Dermis microvascular lymphatic vessel endothelial cell (primary cell): ENCODE data around the gene TMEM260. TPM values are rescaled to one million over a fixed set of nuclear protein-coding genes. Genes with fewer than 3 reads are reported as not detected.
"Not testable (repeated sequence)": the region's sequence is repeated elsewhere in the genome, so short reads cannot be mapped to it uniquely, and the experiment has no call there.

Experiments used
- DNase-seq, 2 donors: peaks; one replicate each; pipeline versions ENCODE4 v3.0.0 to v3.0.0-alpha.2; 2010; ENCODE audit warnings: low read depth in 2 of 2
- total RNA-seq: library from RNA; depleted of rRNA; stranded (reverse); fragments of >200 nt; gene quantifications from 2 replicates; pipeline ENCODE4 v1.2.1, GENCODE V29; 2014

TMEM260 gene
- total RNA-seq, 1 donor from 2014 or later = 6.4 TPM

DNA sequence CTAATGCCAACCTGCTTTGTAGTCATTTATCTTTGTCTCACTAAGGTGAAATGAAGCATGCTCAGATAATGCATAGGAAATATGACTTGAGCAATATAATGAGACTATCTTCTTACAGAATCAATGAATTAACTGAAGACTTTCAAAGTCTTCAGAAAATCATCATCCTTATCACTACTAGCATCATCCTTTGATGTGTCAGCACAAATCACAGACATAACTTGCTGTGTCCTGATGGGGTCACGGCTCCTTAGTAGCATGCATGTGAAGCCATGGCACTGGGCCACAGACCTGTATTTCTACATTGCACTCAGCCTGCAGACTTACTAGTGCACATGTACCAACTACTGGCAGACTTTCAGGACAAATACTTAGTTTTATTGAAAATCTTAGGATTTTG lies 18.9 kb downstream of the TMEM260 start:
- DNase-seq = no peak

DNA sequence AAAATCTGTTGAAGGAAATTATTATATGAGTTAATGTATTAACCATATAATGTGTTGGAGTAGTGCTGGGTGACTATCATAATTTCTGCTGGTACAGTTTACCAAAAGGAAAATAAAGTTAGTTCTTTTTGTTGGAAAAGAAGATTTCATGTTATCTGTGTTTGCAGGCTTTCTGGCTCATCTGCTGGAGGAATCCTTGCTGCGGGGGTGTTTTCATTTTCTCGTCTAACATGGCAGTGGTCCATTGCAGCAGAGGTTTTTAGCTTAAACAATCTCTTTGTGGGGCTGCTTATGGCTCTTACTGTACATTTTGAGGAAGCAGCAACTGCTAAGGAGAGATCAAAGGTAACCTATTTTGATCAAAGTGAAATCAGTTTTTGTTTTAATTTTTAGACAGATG lies 24.1 kb downstream of the TMEM260 start:
- no peak for DNase-seq

DNA sequence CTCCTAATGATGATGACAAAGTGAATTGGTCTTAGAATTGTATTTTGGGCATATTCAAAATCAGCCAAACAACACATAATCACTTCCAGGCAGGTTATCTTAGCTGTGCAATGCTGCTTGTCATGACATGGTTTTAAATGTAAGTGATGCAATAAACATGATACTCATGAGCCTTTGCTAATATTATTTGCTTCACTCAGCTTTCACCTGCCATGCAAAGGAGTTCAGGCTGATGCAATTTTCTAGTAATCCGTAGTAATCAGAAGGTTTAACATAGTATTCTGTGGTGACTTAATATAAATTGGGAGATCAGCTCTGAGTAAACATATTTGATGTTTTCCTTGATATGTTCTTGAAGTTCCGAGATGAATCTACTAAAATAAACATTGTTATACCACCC lies 29.1 kb downstream of the TMEM260 start:
- DNase-seq = no peak

DNA sequence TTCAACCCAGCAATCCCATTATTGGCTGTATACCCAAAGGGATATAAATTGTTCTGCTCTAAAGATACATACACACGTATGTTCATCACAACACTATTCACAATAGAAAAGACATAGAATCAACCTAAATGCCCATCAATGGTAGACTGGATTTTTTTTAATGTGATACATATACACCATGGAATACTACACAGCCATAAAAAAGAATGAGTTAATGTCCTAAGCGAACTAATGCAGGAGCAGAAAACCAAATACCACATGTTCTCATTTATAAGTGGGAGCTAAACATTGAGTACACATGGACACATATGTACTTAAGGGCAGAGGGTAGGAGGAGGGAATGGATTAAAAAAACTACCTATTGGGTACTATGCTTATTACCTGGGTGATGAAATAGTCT lies 32.1 kb downstream of the TMEM260 start:
- DNase-seq = not testable (repeated sequence)

DNA sequence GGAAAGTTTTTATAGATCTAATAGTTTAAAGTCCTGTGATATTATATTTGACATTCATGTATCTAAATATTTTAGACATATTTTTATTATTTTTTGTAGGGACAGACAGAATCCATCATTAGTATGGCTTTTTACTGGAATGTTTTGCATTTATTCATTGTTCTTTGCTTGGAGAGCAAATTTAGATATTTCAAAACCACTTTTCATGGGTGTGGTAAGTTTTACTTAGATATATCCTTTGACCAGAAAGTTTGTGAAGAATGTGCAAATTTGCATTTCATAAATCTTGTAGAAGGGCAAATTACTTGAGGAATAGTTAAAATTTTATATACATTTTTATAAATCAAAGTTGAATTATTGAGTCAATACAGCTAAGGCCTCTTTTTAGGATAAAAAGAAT lies 37.5 kb downstream of the TMEM260 start:
- DNase-seq = no peak

DNA sequence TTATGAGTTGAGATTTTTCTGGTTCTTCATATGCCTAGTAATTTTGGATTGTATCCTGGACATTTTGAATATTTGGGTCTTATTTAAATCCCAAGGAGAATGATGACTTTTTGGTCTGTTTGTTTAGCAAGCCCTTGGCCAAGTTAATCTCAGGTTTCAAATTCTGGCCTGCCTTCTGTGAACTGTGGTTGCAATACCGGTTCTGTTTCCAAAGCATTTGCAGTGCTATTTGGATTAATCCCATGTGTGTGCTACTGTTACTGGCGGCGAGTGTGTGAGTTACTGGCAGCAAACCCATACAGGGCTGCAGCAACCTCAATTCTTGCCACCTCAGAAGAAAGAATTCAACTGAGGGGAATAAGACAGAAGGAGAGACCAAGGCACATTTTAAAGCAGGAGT lies 51.1 kb downstream of the TMEM260 start:
- DNase-seq = no peak

DNA sequence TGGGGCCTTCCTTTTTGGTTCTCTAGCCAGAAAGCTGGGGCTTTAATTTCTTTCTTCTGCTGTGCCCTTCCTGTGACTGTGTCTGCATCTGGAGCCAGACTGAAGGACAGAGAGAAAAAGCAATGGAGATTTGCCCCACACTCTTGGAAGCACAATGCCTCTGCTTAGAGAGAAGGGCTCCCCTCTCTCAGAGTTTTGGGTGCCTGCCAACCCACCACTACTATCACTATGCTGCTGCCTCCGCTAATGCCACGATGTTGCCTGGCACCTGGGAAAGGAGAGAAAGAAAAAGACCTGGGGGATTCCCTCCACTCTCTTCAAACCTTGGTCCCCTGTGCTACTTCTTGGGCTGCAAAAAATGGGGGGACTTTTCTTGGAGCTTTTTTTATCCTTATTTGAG lies 52.6 kb downstream of the TMEM260 start:
- DNase-seq = no peak

DNA sequence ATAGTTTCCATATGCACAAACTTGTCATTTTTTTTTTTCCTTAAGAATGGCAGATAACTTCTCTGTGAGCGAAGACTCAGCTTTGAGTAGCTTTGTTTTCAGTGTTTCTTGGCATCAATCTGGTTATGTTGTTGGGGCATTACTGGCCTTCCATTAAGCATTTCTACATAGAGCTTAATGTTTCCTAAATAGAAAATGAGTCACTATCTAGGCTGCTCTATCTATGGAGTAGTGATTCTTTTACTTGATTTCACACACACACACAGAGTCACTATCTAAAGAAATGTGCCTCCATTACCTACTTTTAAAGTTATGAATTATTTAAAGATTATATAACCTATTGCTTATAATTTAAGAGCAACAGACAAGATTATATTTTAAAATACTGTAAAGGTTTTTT lies 53.9 kb downstream of the TMEM260 start:
- DNase-seq = no peak

DNA sequence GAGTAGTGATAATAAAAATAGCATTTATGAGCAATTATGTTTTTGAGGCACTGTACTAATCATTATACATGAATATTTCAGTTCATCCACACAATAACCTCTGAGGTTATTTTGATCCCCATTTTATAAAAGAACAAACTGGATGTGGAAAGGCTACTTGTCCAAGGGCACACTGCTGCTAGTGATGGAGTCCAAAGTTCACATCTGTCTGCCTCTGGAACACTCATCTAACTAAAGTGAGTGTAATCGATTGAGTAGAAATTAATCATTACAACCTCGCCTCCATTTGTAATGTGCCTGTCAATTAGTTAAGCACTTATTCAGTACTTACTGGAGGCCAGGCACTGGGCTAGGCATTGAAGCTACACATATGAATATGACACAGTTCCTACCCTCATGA lies 55.4 kb downstream of the TMEM260 start:
- no peak for DNase-seq

DNA sequence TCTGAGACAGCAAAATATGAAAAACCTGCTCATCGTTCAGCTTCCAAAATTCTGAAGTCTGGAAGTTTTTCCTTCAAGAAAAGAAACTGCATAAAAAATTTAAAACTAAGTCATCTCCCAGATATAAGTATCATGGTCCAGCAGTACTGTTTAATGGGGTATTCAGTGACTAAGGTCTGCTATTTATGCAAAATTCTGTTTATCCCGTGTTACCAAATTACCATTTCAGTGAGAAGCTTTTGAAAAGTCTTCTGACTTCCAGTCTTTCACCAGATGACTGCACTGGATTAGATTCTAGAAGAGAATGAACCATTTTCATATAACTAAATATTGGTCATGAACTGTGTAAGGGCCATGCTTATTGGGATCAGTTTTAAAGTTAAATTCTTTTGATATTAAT lies 67.9 kb downstream of the TMEM260 start:
- DNase-seq = no peak

DNA sequence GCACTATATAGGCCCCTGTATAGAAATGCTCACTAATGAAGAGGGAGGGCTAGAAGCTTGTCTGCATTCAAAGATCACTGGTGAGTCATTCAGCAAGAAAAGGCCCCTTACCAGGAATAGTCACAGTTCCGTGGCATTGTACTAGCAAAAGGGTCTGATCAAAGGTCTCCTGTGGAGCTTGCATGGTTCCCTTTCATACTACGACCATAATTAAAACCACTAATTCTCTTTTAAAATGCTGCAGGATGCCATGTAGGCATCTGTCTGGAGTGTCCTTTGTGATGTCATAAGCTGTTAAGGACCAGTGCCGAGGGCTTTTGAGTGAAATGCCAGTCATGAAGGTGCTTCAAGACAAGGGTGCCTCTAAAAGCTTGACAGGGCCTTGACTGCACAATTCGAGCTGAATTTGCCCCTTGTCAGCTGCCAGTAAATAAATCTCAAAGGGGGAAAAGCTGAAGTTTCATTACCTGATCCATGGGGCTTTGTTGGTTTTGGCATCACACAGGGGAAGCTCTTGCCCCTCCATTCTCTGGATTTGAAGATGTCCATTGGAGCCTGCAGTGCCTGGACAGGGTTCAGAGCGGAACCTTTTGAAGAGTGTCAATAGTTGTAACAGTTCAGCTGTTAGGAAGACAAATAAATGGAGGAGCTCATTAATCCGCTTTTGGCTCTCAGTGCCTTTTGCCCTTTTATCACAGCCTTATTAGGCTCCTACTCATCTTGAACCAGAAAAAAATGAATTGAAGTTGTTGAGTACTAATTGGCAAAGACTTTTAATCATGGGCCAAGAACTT lies 69.1 kb downstream of the TMEM260 start:
- DNase-seq = no peak

DNA sequence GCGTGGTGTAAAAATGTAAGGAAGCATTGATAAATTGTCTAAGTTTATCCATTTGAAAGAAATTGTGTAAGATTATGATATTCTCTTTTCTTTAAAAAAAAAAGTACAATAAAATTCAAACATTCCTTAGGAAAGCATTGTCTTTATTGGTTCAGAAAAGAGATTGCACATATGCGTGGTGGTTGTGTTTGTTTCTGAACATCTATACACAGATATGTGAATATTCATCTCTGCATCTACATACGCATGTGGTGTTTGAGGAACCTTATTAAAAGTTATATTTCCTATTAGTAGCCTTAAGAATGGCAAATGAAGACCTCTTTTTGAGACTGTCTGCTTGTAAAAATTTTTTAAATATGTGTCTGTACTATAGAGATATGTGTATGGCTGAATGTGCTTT lies 69.8 kb downstream of the TMEM260 start:
- DNase-seq = no peak

DNA sequence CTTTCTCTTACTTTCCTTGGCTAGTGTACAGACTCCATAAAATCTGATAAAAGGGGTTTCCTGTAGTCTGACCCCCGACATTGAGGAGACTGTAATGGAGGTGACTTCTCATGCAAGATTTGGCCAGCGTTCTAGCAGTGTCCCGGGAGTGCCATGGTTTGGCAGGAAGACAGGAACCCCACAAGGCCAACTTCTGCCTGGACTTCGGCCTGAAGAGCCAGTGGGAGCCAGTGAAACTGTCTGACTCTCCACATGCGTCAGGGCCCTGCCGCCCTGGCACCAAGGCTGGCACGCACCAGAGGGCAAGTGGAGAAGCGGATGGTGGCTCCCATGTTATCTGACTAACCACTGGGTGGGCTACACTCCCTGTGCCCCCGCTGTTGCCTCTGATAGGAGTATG lies 70.5 kb downstream of the TMEM260 start:
- DNase-seq = no peak

DNA sequence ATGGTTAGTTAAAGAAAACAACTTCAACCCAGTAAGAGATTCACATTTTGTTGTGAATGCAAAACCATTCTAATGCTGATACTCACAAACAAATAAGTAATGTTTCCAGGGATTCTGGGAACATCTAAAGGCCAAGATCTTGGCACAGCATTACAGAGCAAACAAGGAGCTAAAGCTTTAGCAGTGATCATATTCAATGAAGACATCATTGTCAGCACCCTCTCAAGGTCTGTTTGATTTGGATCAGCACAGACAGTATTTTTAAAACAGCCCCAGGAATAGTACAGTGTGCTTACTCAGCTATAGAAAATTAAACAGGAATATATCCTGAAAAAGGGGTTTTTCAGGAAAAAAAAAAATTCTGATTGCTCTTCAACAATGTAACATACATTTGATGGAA lies 71.4 kb downstream of the TMEM260 start:
- DNase-seq = no peak

DNA sequence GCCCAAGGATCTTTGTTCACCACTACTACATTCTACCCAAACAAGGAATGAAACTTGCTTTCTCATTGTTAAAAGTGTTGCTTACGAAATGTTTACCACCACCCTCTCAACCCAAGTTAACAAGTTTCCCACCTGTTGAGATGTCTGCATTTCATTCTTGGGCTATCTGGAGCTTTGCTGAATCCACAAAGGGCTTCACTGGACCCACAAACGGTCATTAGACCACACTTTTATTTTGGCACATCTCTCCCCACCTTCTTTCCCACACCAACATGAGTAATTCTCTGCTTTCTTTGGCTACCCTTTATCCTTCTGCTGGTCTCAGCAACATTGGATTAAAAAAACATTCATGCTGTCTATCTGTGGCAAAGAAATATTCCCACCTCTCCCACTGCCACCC lies 78.0 kb downstream of the TMEM260 start:
- DNase-seq = no peak

DNA sequence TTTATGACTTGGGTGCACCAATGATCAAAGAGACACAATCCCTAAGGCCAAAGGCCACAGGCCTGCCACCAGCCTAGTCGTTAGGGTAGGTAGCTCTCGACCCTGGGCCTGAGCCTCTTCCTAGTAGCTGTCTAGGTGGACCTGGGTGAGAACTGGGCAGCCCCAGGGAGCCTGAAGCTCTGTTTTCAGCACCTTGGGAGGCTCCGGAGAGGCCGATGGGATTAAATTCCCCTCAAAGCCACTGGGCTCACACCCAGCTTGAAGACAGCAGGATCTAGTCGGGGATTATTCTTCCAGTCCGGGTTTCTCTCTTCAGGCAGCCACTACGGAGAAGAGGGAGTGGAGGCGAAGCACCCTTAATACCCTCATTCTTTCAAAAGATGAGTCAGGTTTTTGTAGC lies 79.8 kb downstream of the TMEM260 start:
- no peak for DNase-seq

DNA sequence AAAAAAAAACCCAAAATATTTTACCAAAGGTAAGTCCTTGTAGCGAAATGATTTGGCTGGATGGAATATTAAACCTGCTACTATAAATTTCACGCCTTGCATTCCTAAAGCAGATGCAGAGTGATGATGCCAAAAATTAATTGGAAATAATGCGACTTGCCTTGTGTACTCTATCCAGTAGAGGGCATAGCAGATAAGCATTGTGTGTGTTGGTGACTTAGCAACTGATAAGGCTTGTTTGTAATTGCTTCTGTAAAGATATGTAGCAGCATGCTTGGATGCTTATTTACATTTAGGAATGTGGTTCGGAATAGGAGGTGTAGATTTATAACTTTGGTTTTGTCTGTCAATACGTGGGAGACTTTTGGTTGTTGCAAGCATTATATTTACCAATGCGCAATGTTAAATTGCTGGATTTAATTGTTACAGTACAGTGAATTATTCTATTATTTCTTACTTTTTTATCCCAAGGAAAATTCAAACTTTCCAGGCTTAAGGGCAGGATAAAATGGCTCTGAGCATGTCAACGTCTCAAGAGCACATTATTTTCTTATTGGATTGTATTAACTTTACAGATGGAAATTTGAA lies 80.5 kb downstream of the TMEM260 start:
- DNase-seq = peak; percentile 38 to 59

DNA sequence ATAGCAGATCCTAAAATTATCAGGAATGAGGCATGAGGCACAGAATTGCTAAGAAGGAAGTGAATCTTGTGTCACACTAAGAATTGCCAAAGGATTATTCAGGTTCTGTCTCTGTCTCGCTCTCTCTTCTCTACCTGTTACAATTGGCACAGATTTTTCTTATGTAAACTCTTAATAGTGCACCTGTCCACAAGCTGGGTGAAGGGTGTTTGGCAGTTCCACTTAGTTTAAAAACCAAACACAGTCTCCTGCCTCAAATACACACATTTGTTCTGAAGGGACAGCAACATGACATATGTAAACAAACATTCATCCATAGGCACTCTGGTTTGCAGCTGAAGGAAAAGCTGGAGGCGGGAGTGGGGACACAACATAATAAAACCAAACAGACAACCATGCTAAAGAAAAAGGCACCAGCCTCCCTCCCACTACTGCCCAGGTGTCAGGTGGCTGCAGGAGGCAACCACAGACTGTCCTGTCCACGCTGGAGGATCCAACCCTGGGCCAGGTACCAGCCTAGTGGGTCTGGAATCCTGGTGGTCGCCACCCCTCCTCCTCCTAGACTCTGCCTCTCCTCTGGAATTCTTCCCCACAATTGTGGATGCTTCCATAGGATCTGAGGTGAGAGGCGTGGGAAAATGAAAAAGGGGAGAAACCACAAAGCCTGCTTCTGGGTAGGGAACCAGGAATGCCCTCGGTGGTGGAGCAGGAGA lies 81.2 kb downstream of the TMEM260 start:
- DNase-seq = no peak

DNA sequence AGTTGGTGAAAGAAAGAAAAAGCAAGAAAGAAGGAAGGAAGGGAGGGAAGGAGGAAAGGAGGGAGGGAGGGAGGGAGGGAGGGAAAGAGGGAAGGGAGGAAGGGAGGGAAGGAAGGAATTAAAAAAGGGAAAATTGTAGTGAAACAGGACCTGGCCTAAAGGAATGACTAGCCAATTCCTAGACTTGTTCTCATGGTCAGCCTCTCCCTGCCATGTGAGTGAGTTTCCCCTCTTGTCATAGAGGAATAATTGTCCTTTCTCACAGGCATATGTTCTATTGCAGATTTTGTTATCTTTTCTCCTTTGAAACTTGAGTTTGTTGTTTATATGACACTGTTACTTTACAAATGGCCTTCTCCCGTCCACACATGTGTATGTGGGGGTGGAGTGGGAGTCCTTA lies 81.9 kb downstream of the TMEM260 start:
- no peak for DNase-seq

DNA sequence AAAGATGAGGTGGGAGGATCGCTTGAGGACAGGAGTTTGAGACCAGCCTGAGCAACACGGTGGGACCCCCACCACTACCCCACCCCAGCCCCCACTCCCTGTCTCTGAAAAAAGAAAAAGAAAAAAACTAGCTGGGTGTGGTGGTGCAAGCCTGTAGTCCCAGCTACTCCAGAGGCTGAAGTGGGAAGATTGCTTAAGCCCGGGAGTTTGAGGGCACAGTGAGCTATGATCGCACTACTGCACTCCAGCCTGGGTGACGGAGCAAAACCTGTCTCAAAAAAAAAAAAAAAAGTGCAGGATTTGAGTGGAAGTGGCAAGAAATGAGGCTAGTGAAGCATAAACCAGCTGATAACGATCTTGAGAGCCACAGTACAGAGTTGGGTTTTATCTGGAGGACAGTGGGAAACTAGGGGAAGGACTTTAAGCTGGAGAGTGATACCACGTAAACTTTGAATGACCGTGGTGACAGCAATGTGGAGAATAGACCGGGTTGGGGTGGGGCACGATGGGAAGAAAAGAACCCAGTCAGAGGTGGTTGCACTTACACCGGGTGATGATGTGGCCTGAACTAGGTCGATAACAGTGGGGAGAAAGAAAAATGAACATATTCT lies 85.3 kb downstream of the TMEM260 start:
- no peak for DNase-seq

DNA sequence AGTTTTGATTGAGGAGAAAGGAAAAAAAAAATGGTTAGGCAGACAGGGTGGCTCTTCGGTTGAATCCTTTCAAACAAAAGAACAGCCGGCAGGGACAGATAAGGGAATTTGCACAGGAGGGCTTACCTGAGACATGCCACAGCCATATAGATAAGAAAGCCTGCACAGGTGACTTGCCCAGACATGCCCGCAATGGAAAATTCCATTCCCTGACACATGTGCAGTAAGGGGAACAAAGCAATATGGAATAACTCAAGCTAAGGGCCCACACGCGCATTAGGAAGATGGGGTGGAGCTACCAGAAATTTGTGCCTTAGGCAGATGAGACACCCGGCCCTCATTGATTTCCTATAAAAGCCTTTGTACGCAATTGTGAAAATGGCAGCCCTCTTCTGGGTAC lies 86.7 kb downstream of the TMEM260 start:
- DNase-seq = no peak

DNA sequence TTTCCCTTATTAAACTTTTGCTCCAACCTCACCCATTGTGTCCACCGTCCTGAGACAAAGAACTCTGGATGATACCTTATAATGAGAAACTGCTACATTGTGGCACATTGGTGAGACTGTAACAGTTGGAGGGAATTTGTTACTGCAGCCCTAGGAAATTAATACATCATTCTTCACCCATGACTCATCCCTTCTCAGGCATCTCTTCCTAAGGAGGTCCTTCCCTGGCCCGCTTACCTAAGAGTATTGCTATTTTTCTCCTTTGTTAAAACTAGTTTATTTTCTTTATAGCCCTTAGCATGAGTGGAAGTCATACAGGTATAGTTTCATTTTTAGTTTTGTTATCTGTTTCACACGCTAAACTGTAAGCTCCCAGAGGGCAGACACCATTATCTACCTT lies 87.1 kb downstream of the TMEM260 start:
- peak in 1 of 2 donors; percentile 32 for DNase-seq
